NB4 (cell line): ENCODE data around the gene JCHAIN.

Experiments used
- DNase-seq: peaks from one replicate; pipeline ENCODE4 v3.0.0; 2010; ENCODE audit warnings: low read depth
- H3K4me3 ChIP-seq: one replicate; pipeline ENCODE4 v1.5.1; 2011; ENCODE audit warnings: mild to moderate bottlenecking, low read depth, low read length, moderate library complexity
- MYC ChIP-seq: IDR thresholded peaks from 2 replicates; pipeline ENCODE4 v1.6.1; 2011; ENCODE audit warnings: low read depth, low read length
- POLR2A ChIP-seq: IDR thresholded peaks from 2 replicates; pipeline ENCODE4 v1.6.1; 2011; ENCODE audit warnings: mild to moderate bottlenecking; ENCODE audit not compliant: insufficient read length; ENCODE audit errors: extremely low read depth
- TF ChIP-seq, protein P1 (sequence below): IDR thresholded peaks from one replicate; pipeline ENCODE4 v1.5.1; 2012; ENCODE audit warnings: low read depth, low read length
- TF ChIP-seq, protein P2 (sequence below): IDR thresholded peaks from 2 replicates; pipeline ENCODE4 v1.6.1; 2011; ENCODE audit warnings: low read depth, low read length

JCHAIN gene

DNA sequence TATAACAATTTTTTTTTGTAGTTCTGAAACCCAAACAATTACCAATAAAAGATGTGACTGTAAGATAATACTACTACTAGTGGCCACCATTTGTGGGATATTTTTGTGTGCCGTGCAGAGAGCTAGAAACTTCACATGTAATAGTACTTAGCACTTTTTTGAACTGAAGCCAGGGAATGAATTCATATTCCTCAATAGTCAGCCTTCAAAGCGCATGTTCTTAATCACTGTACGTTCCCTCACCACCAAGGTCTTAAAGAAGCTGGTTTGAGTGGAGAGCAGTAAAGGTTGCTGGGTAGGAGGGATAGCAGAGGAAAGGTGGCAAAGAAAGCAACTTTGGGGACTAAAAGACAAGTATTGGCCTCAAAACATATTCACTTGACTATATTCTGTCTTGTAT is 45.8 kb upstream of the JCHAIN start:
- DNase-seq: no peak
- H3K4me3 ChIP-seq: no peak overlapping the region
- TF ChIP-seq MYC: no peak
- TF ChIP-seq, protein P1, sequence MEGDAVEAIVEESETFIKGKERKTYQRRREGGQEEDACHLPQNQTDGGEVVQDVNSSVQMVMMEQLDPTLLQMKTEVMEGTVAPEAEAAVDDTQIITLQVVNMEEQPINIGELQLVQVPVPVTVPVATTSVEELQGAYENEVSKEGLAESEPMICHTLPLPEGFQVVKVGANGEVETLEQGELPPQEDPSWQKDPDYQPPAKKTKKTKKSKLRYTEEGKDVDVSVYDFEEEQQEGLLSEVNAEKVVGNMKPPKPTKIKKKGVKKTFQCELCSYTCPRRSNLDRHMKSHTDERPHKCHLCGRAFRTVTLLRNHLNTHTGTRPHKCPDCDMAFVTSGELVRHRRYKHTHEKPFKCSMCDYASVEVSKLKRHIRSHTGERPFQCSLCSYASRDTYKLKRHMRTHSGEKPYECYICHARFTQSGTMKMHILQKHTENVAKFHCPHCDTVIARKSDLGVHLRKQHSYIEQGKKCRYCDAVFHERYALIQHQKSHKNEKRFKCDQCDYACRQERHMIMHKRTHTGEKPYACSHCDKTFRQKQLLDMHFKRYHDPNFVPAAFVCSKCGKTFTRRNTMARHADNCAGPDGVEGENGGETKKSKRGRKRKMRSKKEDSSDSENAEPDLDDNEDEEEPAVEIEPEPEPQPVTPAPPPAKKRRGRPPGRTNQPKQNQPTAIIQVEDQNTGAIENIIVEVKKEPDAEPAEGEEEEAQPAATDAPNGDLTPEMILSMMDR: no peak
- TF ChIP-seq, protein P2, sequence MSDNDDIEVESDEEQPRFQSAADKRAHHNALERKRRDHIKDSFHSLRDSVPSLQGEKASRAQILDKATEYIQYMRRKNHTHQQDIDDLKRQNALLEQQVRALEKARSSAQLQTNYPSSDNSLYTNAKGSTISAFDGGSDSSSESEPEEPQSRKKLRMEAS: no peak

GRCh38 chr4:70711599-70711998 is 45.3 kb upstream of the JCHAIN start:
- DNase-seq: no peak
- no peak overlapping the region for H3K4me3 ChIP-seq
- TF ChIP-seq POLR2A (no peak), MYC (no peak)
- TF ChIP-seq, protein P1: no peak
- TF ChIP-seq, protein P2: no peak

GRCh38 chr4:70709611-70710205 is 43.4 kb upstream of the JCHAIN start:
- TF ChIP-seq MYC: no peak
- TF ChIP-seq, protein P1: no peak
- no peak for TF ChIP-seq POLR2A
- TF ChIP-seq, protein P2: no peak
- no peak overlapping the region for H3K4me3 ChIP-seq
- no peak for DNase-seq

DNA sequence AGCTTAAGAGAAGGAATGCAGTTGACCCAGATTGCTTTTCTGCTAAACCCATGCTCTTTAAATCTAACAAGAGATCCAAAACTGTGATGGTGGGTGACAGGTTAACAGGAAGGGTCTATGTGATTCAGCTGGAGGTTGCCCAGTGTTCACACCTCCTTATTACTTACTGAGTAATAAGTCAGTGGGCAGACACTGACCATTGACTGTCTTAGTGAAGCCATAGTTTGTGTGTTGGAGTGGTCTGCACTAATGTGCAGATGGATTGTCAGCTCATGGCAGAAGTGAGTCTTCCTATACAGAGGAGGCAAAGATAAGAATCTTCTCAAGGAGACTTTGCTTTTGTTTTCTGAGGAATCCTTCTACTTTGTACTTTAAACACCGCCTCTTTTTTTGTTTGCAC is 40.2 kb upstream of the JCHAIN start:
- DNase-seq: peak; percentile 14
- H3K4me3 ChIP-seq: peak overlapping the region; percentile 82
- no peak for TF ChIP-seq POLR2A
- TF ChIP-seq, protein P2: no peak
- TF ChIP-seq, protein P1: no peak
- TF ChIP-seq MYC: no peak

GRCh38 chr4:70706044-70706461 is 39.7 kb upstream of the JCHAIN start:
- DNase-seq: no peak
- peak overlapping the region; percentile 82 for H3K4me3 ChIP-seq
- TF ChIP-seq POLR2A (no peak), MYC (no peak)
- TF ChIP-seq, protein P2: no peak
- TF ChIP-seq, protein P1: no peak
